A549 (cell line): ENCODE results near the gene TTC28. TPM values are rescaled to one million over a fixed set of nuclear protein-coding genes. Genes with fewer than 3 reads are reported as not detected.

Experiments
- ATAC-seq, 2 experiments: fragments of 200-7000 bp in 1 of 2; fragments of >200 bp in 1 of 2; cut with Nextera tagmentation in 1 of 2; cut with Tn5 transposase in 1 of 2; 3 replicates each; pipeline versions ENCODE4 v1.8.0 to v1.9.1; 2018 to 2020; ENCODE audit warnings: mild to moderate bottlenecking in 1 of 2, moderate library complexity in 1 of 2
- CTCF ChIA-PET: fragments of 300-600 bp; sonication (Branson Sonifier 250); formaldehyde crosslinking; extraction: SDS; loops from one replicate; lab custom pipeline; 2021; ENCODE audit warnings: antibody characterized with exemption, inconsistent platforms; lab: Yijun Ruan, JAX
- POLR2A ChIA-PET: fragments of 350-600 bp; formaldehyde crosslinking; extraction: SDS; loops from one replicate; lab custom pipeline; 2021; ENCODE audit warnings: antibody characterized with exemption, inconsistent platforms; lab: Yijun Ruan, JAX
- DNase-seq, 2 experiments: peaks; one replicate each; pipeline versions ENCODE4 v3.0.0 to v3.0.0-alpha.2; 2011 to 2016; ENCODE audit warnings: low read depth in 1 of 2, low spot score in 1 of 2
- FAIRE-seq: peaks from 2 replicates; lab custom pipeline; 2011; peaks lifted over from hg19 to GRCh38; lab: Jason Lieb, UNC
- H3K27ac ChIP-seq, 2 experiments: fragments of >200 bp; sonication (Bioruptor Twin); formaldehyde crosslinking; 3 replicates each; pipeline ENCODE4 v1.5.1; 2016 to 2017
- H3K4me1 ChIP-seq: fragments of >200 bp; sonication (Bioruptor Twin); formaldehyde crosslinking; 3 replicates; pipeline ENCODE4 v1.6.1; 2016
- H3K4me2 ChIP-seq: fragments of >200 bp; sonication (Bioruptor Twin); formaldehyde crosslinking; 3 replicates; pipeline ENCODE4 v1.6.1; 2016
- H3K4me3 ChIP-seq: fragments of >200 bp; sonication (Bioruptor Twin); formaldehyde crosslinking; 3 replicates; pipeline ENCODE4 v1.5.1; 2016
- H3K9me3 ChIP-seq: fragments of >200 bp; sonication (Bioruptor Twin); formaldehyde crosslinking; 3 replicates; pipeline ENCODE4 v1.6.1; 2016
- ATOH8 ChIP-seq: fragments of 250-450 bp; sonication (Bioruptor Pico); IDR thresholded peaks from 2 replicates; pipeline ENCODE4 v1.5.0; 2020; ENCODE audit warnings: low read depth, mild to moderate bottlenecking, moderate library complexity
- BCL3 ChIP-seq: fragments of >200 bp; sonication (Bioruptor Twin); formaldehyde crosslinking; IDR thresholded peaks from 3 replicates; pipeline ENCODE4 v1.6.1; 2016
- BHLHE40 ChIP-seq: IDR thresholded peaks from 2 replicates; pipeline ENCODE4 v1.6.1; 2012; ENCODE audit warnings: low read depth, low read length, inconsistent platforms
- CBX8 ChIP-seq: fragments of 200-600 bp; sonication (generic); IDR thresholded peaks from 2 replicates; pipeline ENCODE4 v1.6.1; 2016
- CEBPB ChIP-seq, 2 experiments: fragments of >200 bp in 1 of 2; sonication (Bioruptor Twin) in 1 of 2; formaldehyde crosslinking in 1 of 2; IDR thresholded peaks; 2 replicates each; pipeline ENCODE4 v1.6.1; 2012 to 2016
- CHD2 ChIP-seq: fragments of 150-350 bp; IDR thresholded peaks from 2 replicates; pipeline ENCODE4 v1.6.1; 2014; ENCODE audit warnings: low read length; ENCODE audit not compliant: partially characterized antibody
- CTCF ChIP-seq: fragments of >200 bp; sonication (Bioruptor Twin); formaldehyde crosslinking; IDR thresholded peaks from 3 replicates; pipeline ENCODE4 v1.5.1; 2016
- ELK1 ChIP-seq: fragments of 150-350 bp; IDR thresholded peaks from 2 replicates; pipeline ENCODE4 v1.6.1; 2014; ENCODE audit warnings: low read depth, mild to moderate bottlenecking, low read length
- EP300 ChIP-seq, 2 experiments: fragments of >200 bp; sonication (Bioruptor Twin); formaldehyde crosslinking; IDR thresholded peaks; 2 replicates in 1 of 2; 3 replicates in 1 of 2; pipeline ENCODE4 v1.6.1; 2016 to 2017
- FOSB ChIP-seq: fragments of 250-450 bp; sonication (Bioruptor Pico); IDR thresholded peaks from 2 replicates; pipeline ENCODE4 v1.5.0; 2020; ENCODE audit warnings: mild to moderate bottlenecking, moderate library complexity
- HOXB13 ChIP-seq: fragments of 250-450 bp; sonication (Bioruptor Pico); IDR thresholded peaks from 2 replicates; pipeline ENCODE4 v1.5.0; 2020; ENCODE audit warnings: low read depth, mild to moderate bottlenecking, moderate library complexity
- JUN ChIP-seq, 2 experiments: fragments of >200 bp; sonication (Bioruptor Twin); formaldehyde crosslinking; IDR thresholded peaks; 2 replicates in 1 of 2; 3 replicates in 1 of 2; pipeline ENCODE4 v1.6.1; 2016 to 2017
- JUNB ChIP-seq: fragments of >200 bp; sonication (Bioruptor Twin); formaldehyde crosslinking; IDR thresholded peaks from 2 replicates; pipeline ENCODE4 v1.6.1; 2016
- MYC ChIP-seq: IDR thresholded peaks from 2 replicates; pipeline ENCODE4 v1.6.1; 2012; ENCODE audit warnings: mild to moderate bottlenecking, inconsistent platforms, low read length, improper control_type of control experiment, borderline replicate concordance
- NFE2L2 ChIP-seq: fragments of 150-350 bp; conservative IDR thresholded peaks from 2 replicates; pipeline ENCODE4 v1.6.1; 2014; ENCODE audit warnings: low read length
- POLR2AphosphoS2 ChIP-seq: conservative IDR thresholded peaks from 2 replicates; pipeline ENCODE4 v1.6.1; 2012; ENCODE audit warnings: low read length, improper control_type of control experiment, inconsistent platforms
- RAD21 ChIP-seq, 2 experiments: fragments of >200 bp in 1 of 2; sonication (Bioruptor Twin) in 1 of 2; formaldehyde crosslinking in 1 of 2; IDR thresholded peaks in 1 of 2; conservative IDR thresholded peaks in 1 of 2; 2 replicates in 1 of 2; 3 replicates in 1 of 2; pipeline ENCODE4 v1.6.1; 2012 to 2018; ENCODE audit warnings: inconsistent platforms in 1 of 2
- TP53 ChIP-seq: fragments of 250-450 bp; sonication (Bioruptor Pico); IDR thresholded peaks from 2 replicates; pipeline ENCODE4 v1.5.0; 2021; ENCODE audit warnings: mild to moderate bottlenecking, moderate library complexity
- ZC3H11A ChIP-seq: fragments of 450-650 bp; IDR thresholded peaks from 2 replicates; pipeline ENCODE4 v1.6.1; 2014; ENCODE audit warnings: antibody characterized with exemption, mild to moderate bottlenecking
- ZNF302 ChIP-seq: fragments of 250-450 bp; sonication (Bioruptor Pico); IDR thresholded peaks from 2 replicates; pipeline ENCODE4 v1.9.0; 2021; ENCODE audit warnings: inconsistent platforms, mild to moderate bottlenecking, moderate library complexity
- WGBS: methylation state at CpG from one replicate; pipeline ENCODE4 v1.1.6; 2017; ENCODE audit errors: missing lambda C conversion rate; 5-methylcytosine and 5-hydroxymethylcytosine counted together
- polyA plus RNA-seq, 4 experiments: library from polyadenylated mRNA; depleted of rRNA in 3 of 4; stranded (reverse); fragments of >200 nt; fragmentation: RNase III in 1 of 4; extraction: RNeasy Plus Mini Kit Qiagen cat#74134 plus additional on column Dnase treatment in 1 of 4; gene quantifications; 2 replicates in 3 of 4; 3 replicates in 1 of 4; pipeline ENCODE4 v1.2.3, GENCODE V29; 2011 to 2017
- TF ChIP-seq, protein P1 (sequence below): IDR thresholded peaks from 2 replicates; pipeline ENCODE4 v1.6.1; 2012

The TTC28 gene
- polyA plus RNA-seq, 2 of the 4 experiments (the other 2 are of a cell fraction): 2.6 to 3.8 TPM

- H3K9me3 ChIP-seq: no peaks in the 10 kb centered on the region
Observed at GRCh38 chr22:28222052-28222451, 457.6 kb downstream of the TTC28 start.

GRCh38 chr22:28220626-28221363 is 458.8 kb downstream of the TTC28 start:
- ChIA-PET POLR2A (no interaction called here), CTCF (interaction anchor here (1.4 kb wide), 1 partner anchor 17 kb away, joined by 4 read pairs; no protein-coding TSS in a partner anchor)
- H3K4me3 ChIP-seq: no peak overlapping the region
- H3K4me2 ChIP-seq: no peak overlapping the region
- no peak for ATAC-seq
- no peaks in the 10 kb centered on the region for H3K9me3 ChIP-seq
- 82% methylated on average over 5 of the region's 5 CpGs for WGBS
- TF ChIP-seq POLR2AphosphoS2 (no peak), HOXB13 (CRISPR knock-in tag) (no peak), FOSB (CRISPR knock-in tag) (no peak), ZNF302 (CRISPR knock-in tag) (no peak), JUN (IDR thresholded peaks at IDR 0.05) (no peak), CBX8 (no peak), BCL3 (no peak), ELK1 (no peak)
- TF ChIP-seq, all 56 proteins: peak for 0
- H3K27ac ChIP-seq: no peak overlapping the region
- FAIRE-seq: no peak
- no peaks in the 10 kb centered on the region for H3K4me1 ChIP-seq
- no peak for DNase-seq

More at GRCh38 chr22:28222052-28222451, 457.6 kb downstream of the TTC28 start:
- Histone ChIP-seq H3K4me2 (no peak overlapping the region), H3K27ac (no peak overlapping the region), H3K4me1 (no peaks in the 10 kb centered on the region), H3K4me3 (no peak overlapping the region)
- POLR2A ChIA-PET: no interaction called here
- CTCF ChIA-PET: interaction anchor here (1.4 kb wide), 1 partner anchor 16 kb away, joined by 4 read pairs; no protein-coding TSS in a partner anchor
- no peak for ATAC-seq
- 58% methylated on average over 3 of the region's 3 CpGs for WGBS
- no peak for FAIRE-seq
- DNase-seq: no peak
- TF ChIP-seq CHD2: no peak
- TF ChIP-seq CEBPB (IDR thresholded peaks at IDR 0.05): no peak
- TF ChIP-seq JUNB: no peak
- no peak for TF ChIP-seq CTCF
- no peak for TF ChIP-seq CBX8

GRCh38 chr22:28217277-28217676 is 462.4 kb downstream of the TTC28 start:
- WGBS: 90% methylated on average over 1 of the region's 1 CpG
- TF ChIP-seq NFE2L2 (no peak), JUNB (no peak), BHLHE40 (no peak), MYC (no peak), EP300 (IDR thresholded peaks at IDR 0.05) (no peak), POLR2AphosphoS2 (no peak), ZNF302 (CRISPR knock-in tag) (no peak), ATOH8 (CRISPR knock-in tag) (no peak), CTCF (no peak), ZC3H11A (no peak), RAD21 (conservative IDR thresholded peaks at IDR 0.05 in 1 of 2, IDR thresholded peaks at IDR 0.05 in 1 of 2) (no peak), TP53 (no peak), CEBPB (IDR thresholded peaks at IDR 0.05) (no peak)
- TF ChIP-seq, protein P1, sequence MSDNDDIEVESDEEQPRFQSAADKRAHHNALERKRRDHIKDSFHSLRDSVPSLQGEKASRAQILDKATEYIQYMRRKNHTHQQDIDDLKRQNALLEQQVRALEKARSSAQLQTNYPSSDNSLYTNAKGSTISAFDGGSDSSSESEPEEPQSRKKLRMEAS: no peak

More at GRCh38 chr22:28217277-28217676, 462.4 kb downstream of the TTC28 start:
- Histone ChIP-seq H3K4me3 (no peak overlapping the region), H3K4me2 (no peak overlapping the region), H3K27ac (no peak overlapping the region), H3K4me1 (no peaks in the 10 kb centered on the region), H3K9me3 (no peaks in the 10 kb centered on the region)
- DNase-seq (no peak), FAIRE-seq (no peak), ATAC-seq (no peak)
- CTCF ChIA-PET: interaction anchor here (0.7 kb wide), 1 partner anchor 418 kb away, joined by 3 read pairs; no protein-coding TSS in a partner anchor
- POLR2A ChIA-PET: no interaction called here
